DMS53 (cell line): ENCODE data around the gene MTERF4.
A peak's percentile ranks its signal among the peaks of the same experiment; 100 is the strongest.
"Not testable (repeated sequence)": the region's sequence is repeated elsewhere in the genome, so short reads cannot be mapped to it uniquely, and the experiment has no call there.

Experiments
- DNase-seq: peaks from one replicate; lab custom pipeline; 2025; lab: John Stamatoyannopoulos, UW

Gene MTERF4

GRCh38 chr2:241111440-241111805 lies 9.3 kb upstream of the MTERF4 start:
- DNase-seq: no peak

GRCh38 chr2:241110607-241111439 lies 8.7 kb upstream of the MTERF4 start:
- DNase-seq: no peak

- no peak for DNase-seq
These were observed 8.1 kb upstream of the MTERF4 start for GRCh38 chr2:241110089-241110606.

- no peak for DNase-seq
These were observed 7.4 kb upstream of the MTERF4 start for GRCh38 chr2:241109210-241110088.

GRCh38 chr2:241108271-241109209 lies 6.5 kb upstream of the MTERF4 start:
- no peak for DNase-seq

GRCh38 chr2:241107031-241107783 lies 5.1 kb upstream of the MTERF4 start:
- DNase-seq: no peak

- DNase-seq: no peak
These were observed 3.6 kb upstream of the MTERF4 start for GRCh38 chr2:241105641-241106040.

- not testable (repeated sequence) for DNase-seq
These were observed 2.5 kb upstream of the MTERF4 start for GRCh38 chr2:241104611-241105010.

GRCh38 chr2:241103176-241103595 lies 1.1 kb upstream of the MTERF4 start:
- DNase-seq: no peak

GRCh38 chr2:241099246-241099645 lies 2.8 kb downstream of the MTERF4 start:
- DNase-seq: no peak

GRCh38 chr2:241096979-241097378 lies 5.1 kb downstream of the MTERF4 start:
- no peak for DNase-seq

- DNase-seq: peak; percentile 53
These were observed 6.3 kb downstream of the MTERF4 start for GRCh38 chr2:241095594-241096290.

- DNase-seq: no peak
These were observed 7.1 kb downstream of the MTERF4 start for GRCh38 chr2:241094924-241095420.

GRCh38 chr2:241094172-241094571 lies 7.9 kb downstream of the MTERF4 start:
- no peak for DNase-seq

GRCh38 chr2:241093133-241093781 lies 8.8 kb downstream of the MTERF4 start:
- DNase-seq: peak; percentile 87

- DNase-seq: peak; percentile 68
These were observed 9.4 kb downstream of the MTERF4 start for GRCh38 chr2:241092677-241093076.

GRCh38 chr2:241091734-241092445 lies 10.2 kb downstream of the MTERF4 start:
- peak; percentile 26 for DNase-seq

GRCh38 chr2:241091201-241091600 lies 10.9 kb downstream of the MTERF4 start:
- no peak for DNase-seq
